Breast epithelium (tissue), 3 donors: ENCODE measurements around the gene GSKIP.

Experiments
- POLR2A ChIP-seq: fragments of 450-650 bp; IDR thresholded peaks from one replicate; pipeline ENCODE4 v1.6.1; 2016; ENCODE audit warnings: antibody characterized with exemption, mild to moderate bottlenecking, moderate library complexity
- POLR2AphosphoS5 ChIP-seq, 3 donors: sonication (generic); formaldehyde crosslinking; IDR thresholded peaks; one replicate each; pipeline ENCODE4 v1.6.1; 2017; ENCODE audit warnings: antibody characterized with exemption in 3 of 3
- TF ChIP-seq, protein P1 (sequence below), 3 donors: fragments of 450-650 bp; IDR thresholded peaks; one replicate each; pipeline ENCODE4 v1.5.1; 2016 to 2017; ENCODE audit warnings: antibody characterized with exemption in 3 of 3, mild to moderate bottlenecking in 3 of 3, moderate library complexity in 3 of 3

GRCh38 chr14:96368534-96368933 lies 5.2 kb downstream of the GSKIP start:
- TF ChIP-seq POLR2A (no peak), POLR2AphosphoS5 (IDR thresholded peaks at IDR 0.05) (no peak)
- TF ChIP-seq, protein P1, sequence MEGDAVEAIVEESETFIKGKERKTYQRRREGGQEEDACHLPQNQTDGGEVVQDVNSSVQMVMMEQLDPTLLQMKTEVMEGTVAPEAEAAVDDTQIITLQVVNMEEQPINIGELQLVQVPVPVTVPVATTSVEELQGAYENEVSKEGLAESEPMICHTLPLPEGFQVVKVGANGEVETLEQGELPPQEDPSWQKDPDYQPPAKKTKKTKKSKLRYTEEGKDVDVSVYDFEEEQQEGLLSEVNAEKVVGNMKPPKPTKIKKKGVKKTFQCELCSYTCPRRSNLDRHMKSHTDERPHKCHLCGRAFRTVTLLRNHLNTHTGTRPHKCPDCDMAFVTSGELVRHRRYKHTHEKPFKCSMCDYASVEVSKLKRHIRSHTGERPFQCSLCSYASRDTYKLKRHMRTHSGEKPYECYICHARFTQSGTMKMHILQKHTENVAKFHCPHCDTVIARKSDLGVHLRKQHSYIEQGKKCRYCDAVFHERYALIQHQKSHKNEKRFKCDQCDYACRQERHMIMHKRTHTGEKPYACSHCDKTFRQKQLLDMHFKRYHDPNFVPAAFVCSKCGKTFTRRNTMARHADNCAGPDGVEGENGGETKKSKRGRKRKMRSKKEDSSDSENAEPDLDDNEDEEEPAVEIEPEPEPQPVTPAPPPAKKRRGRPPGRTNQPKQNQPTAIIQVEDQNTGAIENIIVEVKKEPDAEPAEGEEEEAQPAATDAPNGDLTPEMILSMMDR (IDR thresholded peaks at IDR 0.05): no peak
